Measurements from ENCODE around the gene NCR1. TPM values are rescaled to one million over a fixed set of nuclear protein-coding genes. Genes with fewer than 3 reads are reported as not detected.
"Not testable (repeated sequence)": the region's sequence is repeated elsewhere in the genome, so short reads cannot be mapped to it uniquely, and the experiment has no call there.

Gene NCR1
- total and polyA plus RNA-seq, 12 donors = 0.17 to 0.55 TPM; not detected in 10

GRCh38 chr19:54905421-54905802 lies 536 bp upstream of the NCR1 start:
- intact Hi-C loops (cut with DNase I) = no loop called here
- H3K4me1 ChIP-seq (replicated peaks in 1 of 2) = no peaks in the 10 kb centered on the region
- no peak overlapping the region for H3K4me3 ChIP-seq
- H3K9me3 ChIP-seq (replicated peaks in 1 of 3) = no peaks in the 10 kb centered on the region
- no peaks in the 10 kb centered on the region for H3K27me3 ChIP-seq
- no peaks in the 10 kb centered on the region for H3K36me3 ChIP-seq (replicated peaks in 1 of 2)
- WGBS, 4 donors = 22 to 41% (median 32%) methylated on average over 5 of the region's 5 CpGs
- no peak for TF ChIP-seq POLR2A (IDR thresholded peaks at IDR 0.05)
- TF ChIP-seq, protein P1, sequence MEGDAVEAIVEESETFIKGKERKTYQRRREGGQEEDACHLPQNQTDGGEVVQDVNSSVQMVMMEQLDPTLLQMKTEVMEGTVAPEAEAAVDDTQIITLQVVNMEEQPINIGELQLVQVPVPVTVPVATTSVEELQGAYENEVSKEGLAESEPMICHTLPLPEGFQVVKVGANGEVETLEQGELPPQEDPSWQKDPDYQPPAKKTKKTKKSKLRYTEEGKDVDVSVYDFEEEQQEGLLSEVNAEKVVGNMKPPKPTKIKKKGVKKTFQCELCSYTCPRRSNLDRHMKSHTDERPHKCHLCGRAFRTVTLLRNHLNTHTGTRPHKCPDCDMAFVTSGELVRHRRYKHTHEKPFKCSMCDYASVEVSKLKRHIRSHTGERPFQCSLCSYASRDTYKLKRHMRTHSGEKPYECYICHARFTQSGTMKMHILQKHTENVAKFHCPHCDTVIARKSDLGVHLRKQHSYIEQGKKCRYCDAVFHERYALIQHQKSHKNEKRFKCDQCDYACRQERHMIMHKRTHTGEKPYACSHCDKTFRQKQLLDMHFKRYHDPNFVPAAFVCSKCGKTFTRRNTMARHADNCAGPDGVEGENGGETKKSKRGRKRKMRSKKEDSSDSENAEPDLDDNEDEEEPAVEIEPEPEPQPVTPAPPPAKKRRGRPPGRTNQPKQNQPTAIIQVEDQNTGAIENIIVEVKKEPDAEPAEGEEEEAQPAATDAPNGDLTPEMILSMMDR (IDR thresholded peaks at IDR 0.05) = no peak
- DNase-seq = no peak
- H3K27ac ChIP-seq = no peak overlapping the region

- Histone ChIP-seq H3K27ac (no peak overlapping the region), H3K4me1 (replicated peaks in 1 of 2) (no peaks in the 10 kb centered on the region), H3K9me3 (replicated peaks in 1 of 3) (no peaks in the 10 kb centered on the region), H3K4me3 (no peak overlapping the region), H3K36me3 (replicated peaks in 1 of 2) (no peaks in the 10 kb centered on the region), H3K27me3 (no peaks in the 10 kb centered on the region)
- TF ChIP-seq, protein P1 (IDR thresholded peaks at IDR 0.05) = no peak
- TF ChIP-seq POLR2A (IDR thresholded peaks at IDR 0.05) = no peak
- 81 to 90% (median 84%) methylated on average over 5 to 7 of the region's 7 CpGs for WGBS, 4 donors
- intact Hi-C loops (cut with DNase I) = no loop called here
- DNase-seq = no peak
Observed at GRCh38 chr19:54906819-54907218, 871 bp downstream of the NCR1 start.

GRCh38 chr19:54907899-54908298 lies 2.0 kb downstream of the NCR1 start:
- H3K4me1 ChIP-seq (replicated peaks in 1 of 2); DNase-seq; H3K27me3 ChIP-seq; H3K36me3 ChIP-seq (replicated peaks in 1 of 2); H3K4me3 ChIP-seq; intact Hi-C loops (cut with DNase I); H3K27ac ChIP-seq; H3K9me3 ChIP-seq (replicated peaks in 1 of 3): not testable (repeated sequence)
- WGBS, 4 donors = 57 to 92% (median 84%) methylated on average over 1 to 5 of the region's 5 CpGs

DNA sequence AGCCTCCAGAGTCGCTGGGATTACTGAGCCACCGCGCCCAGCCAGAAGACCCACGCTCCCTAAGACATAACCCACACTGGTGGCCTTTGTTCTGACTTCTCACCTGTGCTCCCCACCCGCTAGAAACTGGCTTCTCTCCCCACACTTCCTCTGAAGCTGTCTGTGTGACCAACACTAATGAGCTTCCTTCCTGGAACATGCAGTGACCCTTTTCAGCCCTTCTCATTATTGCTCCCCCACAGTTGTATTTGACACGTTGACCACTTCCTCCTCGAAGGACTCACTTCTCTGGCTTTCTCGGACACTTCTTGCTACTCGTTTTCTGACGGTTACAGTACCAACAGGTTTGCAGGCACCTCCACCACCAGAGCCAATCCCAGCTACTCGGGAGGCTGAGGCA lies 10.9 kb downstream of the NCR1 start:
- WGBS, 4 donors = 57 to 68% (median 65%) methylated on average over 11 of the region's 11 CpGs
- Histone ChIP-seq H3K4me3 (no peak overlapping the region), H3K27ac (no peak overlapping the region), H3K27me3 (peaks cover 5% of the 10 kb centered on the region), H3K9me3 (replicated peaks in 1 of 3) (no peaks in the 10 kb centered on the region), H3K4me1 (replicated peaks in 1 of 2) (no peaks in the 10 kb centered on the region), H3K36me3 (replicated peaks in 1 of 2) (no peaks in the 10 kb centered on the region)
- no peak for TF ChIP-seq POLR2A (IDR thresholded peaks at IDR 0.05)
- intact Hi-C loops (cut with DNase I) = no loop called here
- DNase-seq = no peak

DNA sequence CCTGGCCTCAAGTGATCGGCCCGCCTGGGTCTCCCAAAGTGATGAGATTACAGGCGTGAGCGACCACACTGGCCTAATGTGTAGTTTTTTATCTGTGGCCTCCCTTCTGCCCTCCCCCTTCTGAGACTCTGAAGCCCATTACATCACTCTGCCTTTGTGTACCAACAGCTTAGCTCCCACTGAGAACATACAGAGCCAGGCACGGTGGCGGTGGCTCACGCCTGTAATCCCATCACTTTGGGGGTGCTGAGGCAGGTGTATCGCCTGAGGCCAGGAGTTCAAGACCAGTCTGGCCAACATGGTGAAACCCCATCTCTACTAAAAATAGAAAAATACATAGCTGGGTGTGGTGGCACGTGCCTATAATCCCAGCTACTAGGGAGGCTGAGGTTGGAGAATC lies 12.6 kb downstream of the NCR1 start:
- Histone ChIP-seq H3K27me3 (peaks cover 5% of the 10 kb centered on the region), H3K4me1 (replicated peaks in 1 of 2) (no peaks in the 10 kb centered on the region), H3K4me3 (no peak overlapping the region), H3K27ac (no peak overlapping the region), H3K9me3 (replicated peaks in 1 of 3) (no peaks in the 10 kb centered on the region), H3K36me3 (replicated peaks in 1 of 2) (no peaks in the 10 kb centered on the region)
- no peak for TF ChIP-seq POLR2A (IDR thresholded peaks at IDR 0.05)
- TF ChIP-seq, protein P1 (IDR thresholded peaks at IDR 0.05) = no peak
- intact Hi-C loops (cut with DNase I) = no loop called here
- 82 to 96% (median 86%) methylated on average over 7 to 9 of the region's 9 CpGs for WGBS, 4 donors
- DNase-seq = no peak
